ENCODE data around the gene SIGMAR1.
A peak's percentile ranks its signal among the peaks of the same experiment; 100 is the strongest.

SIGMAR1 gene

DNA sequence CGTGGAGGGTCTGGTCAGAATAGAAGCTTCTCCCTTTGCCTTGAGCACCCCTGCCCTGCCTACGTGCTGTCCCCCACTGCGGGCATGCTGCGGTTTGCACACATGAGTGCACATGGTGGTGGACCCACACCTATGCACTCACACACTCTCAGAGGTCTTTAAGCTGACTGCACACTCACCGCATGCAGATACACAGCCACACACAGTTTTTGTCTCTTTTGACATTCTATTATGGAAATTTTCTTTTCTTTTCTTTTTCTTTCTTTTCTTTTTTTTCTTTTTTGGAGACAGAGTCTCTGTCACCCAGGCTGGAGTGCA, 8.1 kb downstream of the SIGMAR1 start:
- no peak for DNase-seq

DNA sequence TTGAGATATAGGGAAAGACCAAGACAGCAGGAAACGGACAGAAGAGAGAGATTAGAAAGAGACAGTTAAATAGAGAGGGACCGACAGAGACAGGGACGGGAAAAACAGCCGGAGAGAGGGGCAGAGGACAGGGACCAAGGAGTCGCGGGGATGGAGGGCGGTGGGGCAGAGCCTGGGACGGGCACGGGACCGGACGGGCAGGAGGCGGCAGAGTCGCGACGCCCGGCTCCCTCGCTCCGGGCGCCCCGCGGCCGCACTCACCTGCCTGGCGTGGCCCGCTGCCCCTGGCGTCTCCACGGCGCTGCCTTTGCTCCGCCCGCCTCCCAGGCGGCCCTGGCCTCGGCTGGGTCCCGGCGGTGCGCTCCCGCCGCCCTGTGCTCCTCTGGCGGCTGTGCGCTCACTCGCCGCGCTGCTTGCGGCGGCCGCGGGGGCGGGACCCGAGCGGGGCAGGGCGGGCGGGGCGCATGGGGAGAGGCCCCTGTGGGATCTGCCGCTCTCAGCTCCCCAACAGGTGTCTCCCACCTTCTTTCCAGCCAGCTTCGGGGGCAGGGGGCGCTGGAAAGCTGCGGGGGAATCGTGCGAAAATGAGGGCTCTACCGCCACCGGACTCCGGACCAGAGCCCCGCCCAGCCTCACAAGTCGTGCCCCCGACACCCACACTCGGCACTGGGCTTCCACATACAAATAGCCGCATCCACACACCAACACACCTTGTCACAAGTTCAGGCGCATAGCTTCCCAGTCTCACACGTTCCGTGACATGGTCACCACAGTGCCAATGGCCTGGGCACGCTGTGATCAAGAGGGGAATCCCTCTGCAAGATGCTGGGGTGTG, 8.7 kb downstream of the SIGMAR1 start, which contains the start of gene ARID3C:
Gene ARID3C (minus strand): TSS at position 411 of the 835 bp plus-strand sequence. CDS start 1,052 bp downstream, outside the sequence.
- no peak for DNase-seq

DNA sequence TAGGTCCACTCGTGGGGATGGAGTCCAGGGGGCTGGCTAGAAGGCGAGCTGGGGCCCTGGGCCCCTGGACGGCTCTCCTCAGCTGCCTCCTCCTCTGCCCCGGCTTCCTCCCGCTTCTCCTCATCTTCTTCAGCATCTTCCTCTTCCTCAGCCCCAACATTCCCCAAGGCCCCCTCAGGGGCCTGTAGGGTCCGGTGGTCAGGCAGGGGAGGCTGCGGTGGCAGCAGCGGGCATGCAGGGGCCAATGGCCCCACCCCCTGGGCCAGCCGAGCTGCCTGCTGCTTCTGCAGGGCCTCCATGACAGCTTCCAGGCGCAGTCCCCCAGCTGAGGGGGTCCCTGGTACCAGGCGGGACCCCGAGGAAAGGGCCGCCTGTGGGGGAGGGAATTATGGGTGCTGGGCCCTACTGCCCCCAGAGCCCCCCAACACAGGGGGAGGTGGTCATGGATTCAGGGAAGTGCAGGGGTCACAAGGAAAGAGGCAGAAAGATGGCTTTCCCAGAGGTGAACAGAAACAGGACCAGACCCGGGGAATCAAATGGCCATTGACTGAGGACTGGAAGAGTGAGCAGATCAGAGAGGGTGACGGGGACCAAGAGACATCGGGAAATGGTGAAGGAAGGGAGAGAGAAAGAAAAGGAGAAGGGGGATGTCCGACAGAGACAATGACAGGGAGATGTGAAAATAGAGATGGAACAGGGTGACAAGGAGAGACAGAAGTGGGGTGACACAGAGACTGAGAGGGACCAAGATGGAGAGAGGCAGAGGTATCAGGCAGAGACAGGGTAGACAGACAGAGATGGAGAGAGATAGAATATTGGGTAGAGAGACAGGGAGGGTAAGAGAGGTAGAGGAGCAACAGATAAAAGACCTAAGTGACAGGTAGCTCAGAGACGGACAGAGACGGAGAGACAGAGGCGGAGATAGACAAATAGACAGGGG, 9.6 kb downstream of the SIGMAR1 start:
- DNase-seq = no peak

DNA sequence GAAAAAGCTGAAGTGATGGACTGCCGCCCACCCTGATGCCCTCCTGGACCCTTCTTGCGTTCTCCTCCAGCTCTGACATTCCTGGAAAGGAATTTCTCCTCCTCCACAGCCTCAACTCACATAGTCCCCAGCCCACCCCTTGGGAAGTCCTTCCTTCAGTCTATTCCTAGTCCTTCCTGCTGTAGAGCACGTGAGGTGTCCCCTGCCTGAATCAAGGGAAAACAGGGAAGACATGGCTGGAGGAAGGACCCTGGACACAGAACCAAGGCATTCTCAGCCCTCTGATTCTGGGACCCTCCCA, 12.5 kb downstream of the SIGMAR1 start:
- DNase-seq = no peak

DNA sequence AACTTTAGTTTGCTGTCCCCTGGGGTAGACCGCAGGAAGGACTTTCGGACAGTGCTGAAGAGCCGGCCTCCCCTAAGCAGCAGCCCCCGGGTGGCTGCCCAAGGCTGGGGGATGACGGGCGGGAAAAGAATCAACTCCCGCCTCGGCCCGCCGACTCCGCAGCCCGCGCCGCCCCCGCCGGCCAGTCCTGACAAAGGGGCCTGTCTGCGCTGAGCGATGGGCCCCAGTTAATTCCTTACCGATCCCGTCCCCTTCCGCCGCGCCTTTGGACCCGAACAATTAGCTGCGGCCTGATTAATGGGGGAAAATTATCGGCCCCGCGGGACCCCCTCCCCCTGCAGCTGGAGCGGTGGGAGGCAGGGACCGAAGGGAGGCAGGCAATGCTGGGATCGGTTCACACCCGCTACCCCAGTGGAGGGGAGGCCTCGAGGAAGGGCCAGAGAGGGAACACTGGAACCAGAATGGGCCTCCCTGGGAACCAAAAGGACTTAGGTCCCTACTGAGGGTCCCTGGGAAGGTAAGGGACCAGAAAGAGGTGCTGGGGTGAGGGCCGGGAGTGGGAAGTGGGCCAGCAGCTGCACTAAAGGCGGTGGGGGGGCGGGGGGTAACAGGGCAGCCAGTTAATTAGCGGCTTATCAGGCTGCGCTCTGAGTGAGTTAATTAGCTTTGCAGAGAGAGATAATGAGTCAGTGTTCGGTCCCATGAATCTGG, 13.0 kb downstream of the SIGMAR1 start:
- DNase-seq = no peak

DNA sequence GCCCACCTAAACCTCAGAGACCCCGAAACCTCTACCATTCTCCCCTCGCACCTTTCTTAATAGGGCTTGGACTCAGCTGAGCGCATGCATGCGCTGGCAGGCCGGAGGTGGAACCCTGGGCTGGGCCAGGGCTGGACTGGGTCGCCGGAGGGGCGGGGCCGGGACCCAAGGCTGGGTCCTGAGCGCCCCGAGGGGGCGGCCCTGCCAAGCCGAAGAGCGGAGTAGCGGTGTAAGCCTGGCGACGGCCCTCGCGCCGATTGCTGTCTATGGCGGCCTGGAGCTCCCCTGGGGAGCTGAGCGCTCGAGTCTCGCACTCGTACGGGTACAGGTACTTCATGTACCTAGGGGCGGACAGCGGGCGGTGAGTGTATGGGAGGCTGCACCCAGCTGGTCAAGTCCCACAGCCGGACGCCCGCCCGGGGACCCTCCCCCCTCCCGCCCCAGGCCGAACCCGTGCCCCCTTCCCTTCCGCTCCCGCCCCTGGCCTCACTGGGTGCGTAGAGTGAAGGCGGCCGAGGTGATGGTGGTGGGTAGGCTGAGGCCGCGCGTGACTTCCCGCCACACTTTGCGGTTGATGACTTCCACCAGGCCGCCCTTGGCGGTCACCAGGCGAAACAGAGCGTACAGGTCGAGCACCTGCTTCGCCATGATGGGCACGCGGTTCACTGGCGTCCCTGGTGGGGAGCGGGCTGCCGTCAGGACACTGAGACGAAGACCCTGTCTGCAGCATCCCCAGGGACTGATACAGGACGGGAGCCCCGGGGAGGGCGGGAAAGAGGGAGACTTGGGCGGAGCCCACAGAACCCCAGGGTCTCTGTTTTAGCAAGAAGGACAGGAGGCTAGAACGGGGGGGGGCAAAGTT, 14.0 kb downstream of the SIGMAR1 start:
- DNase-seq = no peak

DNA sequence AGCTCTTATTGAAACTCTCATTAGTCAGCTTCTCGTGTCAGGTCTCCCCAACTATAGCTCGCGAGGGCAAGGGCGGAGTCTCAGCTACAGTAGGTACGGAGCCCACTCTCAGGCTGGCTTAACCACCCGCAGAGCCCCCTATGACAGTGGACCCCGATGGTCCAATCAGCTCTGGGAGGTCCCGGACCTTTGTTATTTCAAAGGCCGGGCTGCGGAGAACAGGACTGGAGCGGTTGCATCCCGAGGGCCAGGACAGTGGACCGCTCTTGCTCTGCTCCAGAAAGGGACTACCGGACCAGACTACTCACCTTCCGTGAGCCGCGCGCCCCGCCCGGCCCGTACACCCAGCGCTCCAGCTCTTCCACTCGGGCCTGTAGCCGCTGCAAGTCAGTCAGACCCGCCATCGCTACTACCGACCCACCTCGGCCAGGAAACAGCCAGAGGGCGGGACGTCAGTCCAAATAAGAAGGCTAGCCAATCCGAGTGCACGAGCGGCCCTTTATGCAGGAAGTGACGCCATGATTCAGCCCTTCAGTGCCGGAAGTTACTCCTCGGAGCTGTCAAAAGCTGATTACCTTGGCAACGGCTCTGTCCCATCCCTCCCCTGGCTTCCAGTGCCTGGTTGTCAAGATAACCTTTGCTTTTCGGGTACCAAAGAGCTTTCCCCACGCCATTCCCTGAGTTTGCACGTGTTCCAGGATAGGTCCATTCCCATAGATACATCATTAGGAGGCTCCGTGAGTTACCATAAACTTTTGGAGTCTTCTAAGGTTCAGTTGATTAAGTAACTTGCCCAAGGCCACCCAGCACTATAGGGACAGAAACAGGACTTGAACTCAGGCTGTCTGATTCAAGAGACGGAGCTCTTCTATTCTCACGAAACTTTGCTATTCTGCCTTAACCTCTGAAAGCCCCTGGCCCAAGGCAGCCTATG, 17.3 kb downstream of the SIGMAR1 start, which contains the start of gene DCTN3:
Gene DCTN3 (minus strand): TSS at position 435 of the 934 bp plus-strand sequence. CDS start 31 bp downstream, at position 404.
- peak; percentile 85 for DNase-seq

DNA sequence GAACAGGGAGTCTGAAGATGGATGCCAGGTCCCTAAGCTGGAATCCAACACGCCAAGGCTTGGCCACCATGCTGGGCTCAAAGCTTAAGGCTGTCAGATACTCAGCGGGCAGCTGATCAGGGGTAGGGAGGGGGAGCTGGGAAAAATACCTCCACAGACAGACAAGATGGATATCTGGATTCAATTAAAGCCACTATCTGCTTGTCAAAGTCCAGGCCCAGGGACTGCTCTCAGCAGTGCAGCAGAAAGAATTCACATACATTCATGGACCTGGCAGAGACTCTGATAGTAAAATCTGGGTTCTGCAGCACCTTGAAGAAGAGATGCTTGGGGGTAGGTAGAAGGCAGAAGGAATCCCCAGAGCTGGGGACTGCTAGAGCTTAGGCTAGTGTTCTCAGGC, 22.5 kb downstream of the SIGMAR1 start:
- DNase-seq = no peak

DNA sequence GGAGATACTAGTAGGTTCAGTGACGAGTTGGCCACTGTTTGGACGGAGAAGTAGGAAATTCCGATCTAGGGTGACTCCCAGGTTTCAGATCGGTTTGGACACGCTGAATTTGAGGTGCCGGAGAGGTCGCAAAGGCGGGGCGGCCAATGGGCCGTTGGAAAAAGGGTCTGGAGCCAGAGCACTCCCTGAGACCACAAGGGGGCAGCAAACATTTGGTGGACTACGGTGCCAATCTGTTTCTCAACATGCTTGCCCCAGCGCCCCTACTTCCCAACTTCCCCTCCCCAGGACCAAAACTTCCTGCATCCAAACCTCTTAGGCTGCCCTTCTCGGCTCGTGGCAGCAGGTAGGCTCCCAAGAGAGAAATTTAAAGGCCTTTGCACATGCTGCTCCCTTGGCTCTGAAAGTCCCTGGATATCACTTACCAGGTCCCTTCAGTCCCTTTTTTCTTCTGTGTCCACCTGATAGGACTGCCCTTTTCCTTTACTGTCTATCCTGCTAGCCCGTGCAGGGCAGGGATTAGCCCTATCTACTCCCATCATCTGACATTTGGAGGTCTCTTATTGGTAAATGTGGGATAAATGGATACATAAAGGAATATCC, 24.7 kb downstream of the SIGMAR1 start:
- peak; percentile 45 for DNase-seq

DNA sequence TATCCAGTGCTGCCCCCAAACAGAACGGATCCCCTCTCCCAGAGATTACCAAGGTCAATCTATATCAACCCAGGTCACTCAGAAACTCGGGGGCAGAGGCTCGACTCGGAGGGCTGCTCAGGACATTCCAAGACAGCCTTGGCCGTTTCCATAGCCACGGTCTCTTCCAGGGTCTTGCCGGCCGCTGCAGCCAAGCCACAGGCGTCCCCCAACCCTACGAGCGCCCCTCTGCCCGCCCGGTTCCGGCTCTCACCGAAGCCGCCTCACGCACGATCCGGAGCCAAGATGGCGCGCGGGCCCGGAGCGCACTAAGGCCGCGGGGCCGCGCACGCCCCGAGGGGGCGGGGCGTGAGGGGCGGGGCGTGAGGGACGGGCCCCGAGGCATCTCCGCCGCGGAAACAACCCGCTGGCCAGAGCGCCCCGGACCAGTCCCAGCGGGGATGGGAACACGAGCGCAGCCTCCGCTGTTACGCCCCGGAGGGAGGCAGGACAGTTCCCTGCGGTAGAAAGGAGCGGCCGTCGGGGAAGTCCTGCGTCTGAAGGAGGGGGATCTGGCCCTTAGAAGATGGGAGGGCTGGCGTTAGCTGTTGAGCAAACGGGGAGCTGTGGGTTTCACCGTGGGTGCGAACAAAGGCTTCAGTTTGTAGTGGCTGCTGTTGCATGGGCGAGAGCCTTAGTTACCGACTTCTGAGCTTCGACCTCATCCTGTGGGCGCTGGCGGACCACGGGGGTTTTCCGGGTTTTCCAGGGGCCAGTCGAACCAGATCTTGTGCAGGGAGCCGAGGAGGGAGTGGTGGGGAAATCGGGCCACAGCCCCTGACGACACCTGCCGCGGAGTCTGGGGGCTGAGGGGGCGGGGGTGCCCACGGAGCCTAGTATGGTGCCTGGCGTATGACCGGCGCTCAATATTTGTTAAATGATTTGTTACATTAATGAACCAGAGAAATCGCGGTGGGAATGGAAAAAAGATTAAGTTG, 25.5 kb downstream of the SIGMAR1 start, which contains the start of gene RPP25L:
Gene RPP25L (minus strand): TSS at position 287 of the 977 bp plus-strand sequence. CDS start 801 bp downstream, outside the sequence.
- peak; percentile 41 for DNase-seq

DNA sequence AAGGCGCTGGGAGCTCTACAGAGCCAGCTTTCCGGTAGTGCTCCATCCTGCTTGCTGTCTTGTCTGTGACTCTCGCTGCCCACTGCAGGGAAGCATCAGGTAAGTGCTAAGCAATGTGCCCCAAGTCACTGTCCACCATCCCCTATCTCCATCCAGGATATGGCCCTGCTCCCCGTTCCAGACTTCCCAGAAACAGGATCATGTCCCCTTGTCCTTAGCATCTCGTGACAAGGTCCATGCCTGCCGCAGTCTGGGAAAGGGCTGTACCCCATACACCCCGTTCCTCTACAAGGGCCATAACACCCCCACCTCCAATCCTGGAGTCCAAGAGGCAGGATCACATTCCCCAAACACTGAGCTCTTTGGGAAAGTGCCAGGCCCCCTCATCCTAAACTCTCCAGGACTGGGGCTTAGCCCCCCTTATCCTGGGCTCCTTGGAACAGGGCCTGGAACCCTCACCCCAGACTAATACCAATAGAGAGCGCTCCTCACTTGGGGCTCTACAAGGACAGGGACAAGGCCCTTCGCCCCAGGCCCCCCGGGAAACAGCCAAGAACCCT, 26.3 kb downstream of the SIGMAR1 start:
- DNase-seq = no peak

DNA sequence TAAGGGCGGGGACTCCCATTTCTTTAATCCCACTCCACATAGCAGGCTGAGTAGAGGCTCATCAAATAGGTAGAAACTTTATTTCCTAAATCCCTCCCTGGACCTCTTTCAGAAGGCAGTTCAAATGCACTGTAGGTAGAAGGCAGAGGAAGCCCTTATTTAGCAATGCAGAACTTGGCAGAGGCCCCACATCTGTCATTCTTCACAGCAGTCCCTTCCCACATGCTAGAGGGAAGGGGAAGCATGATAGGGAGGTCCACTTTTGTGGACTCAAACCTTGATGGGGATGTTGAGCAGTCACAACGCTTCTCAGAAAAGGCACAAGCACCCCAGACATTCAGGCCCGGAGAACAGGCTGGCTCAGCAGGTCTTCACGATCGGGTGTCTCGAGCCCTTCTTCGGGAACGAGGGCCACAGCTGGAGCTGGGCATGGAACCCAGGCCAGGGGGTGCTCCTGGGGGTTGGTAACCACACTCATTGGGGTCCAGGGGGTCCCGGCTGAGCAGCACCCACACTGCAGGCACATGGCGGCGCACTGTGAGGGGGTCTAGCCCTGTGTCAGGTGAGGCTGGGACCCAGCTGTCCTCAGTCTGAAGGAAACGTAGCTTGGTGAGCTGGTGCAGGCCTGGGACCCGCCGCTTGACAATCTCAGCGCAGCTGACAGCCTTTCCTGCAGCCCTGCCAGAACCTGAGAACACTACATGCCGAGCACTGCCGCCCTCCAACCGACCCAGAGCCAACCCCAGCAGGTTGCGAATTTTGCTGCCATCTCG, 27.0 kb downstream of the SIGMAR1 start:
- DNase-seq = no peak

DNA sequence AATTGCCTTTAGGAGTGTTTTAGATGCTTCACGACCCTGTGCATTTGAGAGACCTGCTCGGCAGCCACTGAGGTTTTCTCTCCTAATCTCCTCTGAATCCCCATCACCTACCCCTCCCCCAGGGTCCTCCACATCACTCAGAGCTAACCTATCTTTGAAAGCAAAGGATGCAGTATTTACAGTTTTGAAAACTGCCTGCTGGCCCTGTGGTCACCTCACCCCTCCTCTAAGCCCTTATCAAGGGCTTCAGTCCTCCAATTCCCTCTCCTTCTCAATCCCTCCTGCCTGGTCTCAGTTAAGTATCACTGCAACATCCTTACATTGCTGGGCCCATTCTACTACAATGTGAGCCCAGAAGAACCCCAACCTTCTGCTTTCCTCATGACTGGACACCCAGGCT, 30.3 kb downstream of the SIGMAR1 start:
- DNase-seq = no peak

DNA sequence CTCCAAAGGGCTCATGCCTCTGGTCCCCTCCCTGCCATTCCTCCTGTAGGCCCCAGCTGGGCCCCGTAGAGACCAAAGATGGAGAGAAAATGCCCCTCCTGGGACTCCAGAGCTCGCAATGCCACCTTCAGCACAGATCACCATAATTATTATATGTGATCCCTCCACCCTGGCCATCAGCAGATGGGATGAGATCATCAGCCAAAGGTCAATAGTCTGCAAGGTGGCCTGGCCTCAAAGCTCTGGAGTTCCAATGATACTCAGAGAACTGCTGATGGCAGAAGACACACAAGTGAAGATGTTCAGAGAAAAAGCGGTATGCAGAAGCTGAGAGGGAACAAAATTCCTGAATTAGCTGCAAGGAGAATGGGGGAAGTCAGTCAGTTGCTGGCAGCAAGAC, 30.7 kb downstream of the SIGMAR1 start:
- DNase-seq = no peak

DNA sequence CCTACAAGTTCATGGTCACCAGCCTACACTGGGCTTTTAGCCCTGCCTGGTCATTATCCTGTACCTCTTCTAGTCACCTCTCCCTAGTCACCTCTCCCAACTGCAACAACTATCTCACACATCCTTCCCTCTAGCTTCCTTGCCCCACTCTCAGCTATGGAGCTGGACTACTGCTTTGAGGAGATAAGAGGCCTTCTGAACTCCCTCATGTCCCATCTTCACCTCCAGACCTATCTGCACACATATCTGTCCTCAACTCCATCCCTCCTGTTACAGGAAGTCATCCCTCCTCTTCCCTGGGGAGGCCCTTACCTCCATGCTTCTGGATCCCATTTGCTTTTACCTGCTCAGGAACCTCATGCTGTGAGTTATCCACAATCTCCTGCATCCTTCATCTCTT, 31.4 kb downstream of the SIGMAR1 start:
- no peak for DNase-seq

DNA sequence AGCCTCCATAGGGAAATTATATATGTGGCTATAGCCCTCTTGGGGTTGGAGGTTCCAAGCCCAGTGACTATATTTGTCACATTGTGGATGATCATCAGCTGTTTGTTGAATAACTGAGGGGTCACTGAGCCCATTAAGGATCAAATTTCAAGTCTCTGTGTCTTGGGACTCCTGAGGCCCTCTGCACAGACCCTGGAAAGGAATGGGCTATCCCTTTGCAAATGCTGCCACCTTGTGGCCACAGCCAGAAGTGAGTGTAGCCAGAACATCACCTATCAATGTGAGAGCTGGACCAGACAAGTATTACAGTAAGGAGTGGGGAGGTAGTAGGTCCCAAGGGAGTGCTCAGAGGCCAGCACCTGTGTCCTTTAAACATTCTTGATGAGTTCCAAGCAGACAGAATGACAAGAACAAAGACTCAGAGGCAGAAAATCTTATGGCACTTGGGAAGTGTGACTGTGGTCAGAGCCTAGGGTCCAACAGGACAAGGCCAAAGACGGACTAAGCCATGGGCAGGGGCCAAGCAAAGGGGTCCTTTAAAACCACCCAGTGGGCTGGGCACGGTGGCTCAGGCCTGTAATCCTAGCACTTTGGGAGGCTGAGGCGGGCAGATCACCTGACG, 33.9 kb downstream of the SIGMAR1 start:
- DNase-seq = peak; percentile 23

DNA sequence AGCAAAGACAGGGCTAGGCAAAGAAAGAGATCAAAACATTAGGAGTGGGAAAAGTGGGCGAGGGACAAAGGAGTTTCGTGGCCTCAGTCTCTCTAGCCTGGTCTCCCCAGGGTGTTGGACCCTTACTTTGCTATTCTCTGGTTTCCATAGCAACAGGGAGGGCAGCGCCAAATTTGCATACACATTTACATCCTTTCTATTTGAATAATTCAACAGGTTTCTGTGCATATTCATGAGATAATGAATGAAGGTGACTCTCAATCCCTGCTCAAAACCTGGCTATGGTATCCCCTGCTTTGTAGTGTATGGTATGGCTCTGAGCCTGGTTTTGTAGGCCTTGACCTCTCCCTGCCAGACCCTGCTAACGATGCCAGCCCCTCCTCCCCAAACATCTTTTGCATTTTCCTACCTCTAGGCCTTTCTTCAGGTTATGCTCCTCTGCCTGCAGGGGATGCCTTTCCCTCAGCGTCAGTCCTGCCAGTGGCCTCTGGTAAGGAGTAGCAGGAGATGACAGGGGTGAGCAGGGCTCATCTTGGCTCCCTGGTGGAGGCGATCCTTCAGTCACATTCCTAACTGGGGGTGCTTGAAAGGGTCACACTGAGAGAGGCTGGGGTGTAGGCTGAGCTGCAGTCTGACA, 35.5 kb downstream of the SIGMAR1 start:
- DNase-seq = no peak

All from NCI-H510A (cell line).